IPS-15b (cell line): Measurements from ENCODE around the gene RASA4.
"Not testable (repeated sequence)": the region's sequence is repeated elsewhere in the genome, so short reads cannot be mapped to it uniquely, and the experiment has no call there.

Experiments used
- H3K27me3 ChIP-seq: one replicate; pipeline ENCODE4 v1.6.1; 2013; ENCODE audit warnings: low read length; ENCODE audit not compliant: control insufficient read depth, insufficient read depth
- H3K36me3 ChIP-seq: one replicate; pipeline ENCODE4 v1.6.1; 2013; ENCODE audit warnings: low read length; ENCODE audit not compliant: control insufficient read depth, insufficient read depth
- H3K4me1 ChIP-seq: one replicate; pipeline ENCODE4 v1.6.1; 2013; ENCODE audit warnings: mild to moderate bottlenecking, low read length; ENCODE audit not compliant: control insufficient read depth, insufficient read depth
- H3K4me3 ChIP-seq: one replicate; pipeline ENCODE4 v1.5.1; 2013; ENCODE audit warnings: low read depth, low read length
- H3K9ac ChIP-seq: one replicate; pipeline ENCODE4 v1.6.1; 2013; ENCODE audit warnings: low read depth, mild to moderate bottlenecking, low read length
- H3K9me3 ChIP-seq: one replicate; pipeline ENCODE4 v1.6.1; 2013; ENCODE audit warnings: mild to moderate bottlenecking, low read length; ENCODE audit not compliant: control insufficient read depth, insufficient read depth

The RASA4 gene

GRCh38 chr7:102618122-102618521, 1.6 kb upstream of the RASA4 start:
- H3K9ac ChIP-seq, H3K4me3 ChIP-seq, H3K4me1 ChIP-seq, H3K36me3 ChIP-seq, H3K9me3 ChIP-seq, H3K27me3 ChIP-seq: not testable (repeated sequence)

- H3K27me3 ChIP-seq, H3K9me3 ChIP-seq, H3K36me3 ChIP-seq, H3K9ac ChIP-seq, H3K4me3 ChIP-seq, H3K4me1 ChIP-seq: not testable (repeated sequence)
Measured at GRCh38 chr7:102615930-102616329, 626 bp downstream of the RASA4 start.

GRCh38 chr7:102614873-102615272, 1.7 kb downstream of the RASA4 start:
- H3K4me3 ChIP-seq, H3K36me3 ChIP-seq, H3K27me3 ChIP-seq, H3K9ac ChIP-seq, H3K4me1 ChIP-seq, H3K9me3 ChIP-seq: not testable (repeated sequence)

GRCh38 chr7:102614346-102614697, 2.2 kb downstream of the RASA4 start:
- not testable (repeated sequence) for H3K27me3 ChIP-seq, H3K9me3 ChIP-seq, H3K4me1 ChIP-seq, H3K36me3 ChIP-seq, H3K9ac ChIP-seq, H3K4me3 ChIP-seq

- H3K4me3 ChIP-seq, H3K36me3 ChIP-seq, H3K9me3 ChIP-seq, H3K4me1 ChIP-seq, H3K9ac ChIP-seq, H3K27me3 ChIP-seq: not testable (repeated sequence)
Measured at GRCh38 chr7:102613575-102614345, 2.8 kb downstream of the RASA4 start.

GRCh38 chr7:102611675-102612325, 4.8 kb downstream of the RASA4 start:
- not testable (repeated sequence) for H3K36me3 ChIP-seq, H3K9me3 ChIP-seq, H3K4me3 ChIP-seq, H3K9ac ChIP-seq, H3K27me3 ChIP-seq, H3K4me1 ChIP-seq

GRCh38 chr7:102611013-102611674, 5.4 kb downstream of the RASA4 start:
- H3K9ac ChIP-seq, H3K4me3 ChIP-seq, H3K4me1 ChIP-seq, H3K9me3 ChIP-seq, H3K27me3 ChIP-seq, H3K36me3 ChIP-seq: not testable (repeated sequence)

- not testable (repeated sequence) for H3K36me3 ChIP-seq, H3K27me3 ChIP-seq, H3K4me1 ChIP-seq, H3K9ac ChIP-seq, H3K4me3 ChIP-seq, H3K9me3 ChIP-seq
Measured at GRCh38 chr7:102610441-102610840, 6.1 kb downstream of the RASA4 start.

GRCh38 chr7:102609734-102610133, 6.8 kb downstream of the RASA4 start:
- not testable (repeated sequence) for H3K4me3 ChIP-seq, H3K27me3 ChIP-seq, H3K4me1 ChIP-seq, H3K36me3 ChIP-seq, H3K9me3 ChIP-seq, H3K9ac ChIP-seq

GRCh38 chr7:102606848-102607247, 9.7 kb downstream of the RASA4 start:
- not testable (repeated sequence) for H3K4me1 ChIP-seq, H3K4me3 ChIP-seq, H3K36me3 ChIP-seq, H3K9ac ChIP-seq, H3K9me3 ChIP-seq, H3K27me3 ChIP-seq

GRCh38 chr7:102604431-102605145, 12.0 kb downstream of the RASA4 start:
- H3K4me1 ChIP-seq, H3K27me3 ChIP-seq, H3K9ac ChIP-seq, H3K36me3 ChIP-seq, H3K4me3 ChIP-seq, H3K9me3 ChIP-seq: not testable (repeated sequence)

- H3K4me3 ChIP-seq, H3K9ac ChIP-seq, H3K9me3 ChIP-seq, H3K36me3 ChIP-seq, H3K4me1 ChIP-seq, H3K27me3 ChIP-seq: not testable (repeated sequence)
Measured at GRCh38 chr7:102602317-102602716, 14.2 kb downstream of the RASA4 start.
